GM21390 (cell line): Measurements from ENCODE around the gene RPL35.

Experiments
- ATAC-seq: cut with Tn5 transposase; IDR thresholded peaks from one replicate; pipeline ENCODE4 v1.9.1; 2021; ENCODE audit not compliant: unreplicated experiment

Gene RPL35

GRCh38 chr9:124877021-124877782 lies 15.4 kb upstream of the RPL35 start:
- no peak for ATAC-seq

GRCh38 chr9:124875501-124875900 lies 13.7 kb upstream of the RPL35 start:
- ATAC-seq, result no peak

GRCh38 chr9:124873664-124874063 lies 11.9 kb upstream of the RPL35 start:
- ATAC-seq, result no peak

- ATAC-seq, result no peak
These were observed 9.4 kb upstream of the RPL35 start for GRCh38 chr9:124871156-124871561.

GRCh38 chr9:124870723-124871122 lies 9.0 kb upstream of the RPL35 start:
- no peak for ATAC-seq

GRCh38 chr9:124869986-124870560 lies 8.3 kb upstream of the RPL35 start:
- ATAC-seq, result peak; percentile 41

GRCh38 chr9:124869466-124869985 lies 7.8 kb upstream of the RPL35 start:
- ATAC-seq, result peak; percentile 3

- peak; percentile 59 for ATAC-seq
These were observed 7.0 kb upstream of the RPL35 start for GRCh38 chr9:124868511-124869465.

GRCh38 chr9:124863371-124863871 lies 1.7 kb upstream of the RPL35 start:
- ATAC-seq, result no peak

GRCh38 chr9:124860582-124861341 lies 995 bp downstream of the RPL35 start:
- no peak for ATAC-seq

GRCh38 chr9:124859803-124860581 lies 1.8 kb downstream of the RPL35 start:
- ATAC-seq, result no peak

GRCh38 chr9:124858330-124859046 lies 3.3 kb downstream of the RPL35 start:
- ATAC-seq, result no peak

- ATAC-seq, result no peak
These were observed 4.1 kb downstream of the RPL35 start for GRCh38 chr9:124857533-124858162.

- no peak for ATAC-seq
These were observed 5.6 kb downstream of the RPL35 start for GRCh38 chr9:124855944-124856765.

GRCh38 chr9:124855566-124855943 lies 6.2 kb downstream of the RPL35 start:
- ATAC-seq, result no peak

- ATAC-seq, result no peak
These were observed 6.9 kb downstream of the RPL35 start for GRCh38 chr9:124854822-124855221.

GRCh38 chr9:124854161-124854560 lies 7.6 kb downstream of the RPL35 start:
- no peak for ATAC-seq
